Erythroblast (primary cell): ENCODE measurements around the gene CPED1.

ENCODE experiments used
- DNase-seq, 2 experiments: peaks; one replicate each; lab custom pipeline; 2025; lab: John Stamatoyannopoulos, UW
- GATA1 ChIP-seq: IDR thresholded peaks from 2 replicates; pipeline ENCODE4 v1.6.1; 2011; ENCODE audit warnings: low read depth, mild to moderate bottlenecking, control low read depth, low read length, moderate library complexity
- POLR2A ChIP-seq: IDR thresholded peaks from 2 replicates; pipeline ENCODE4 v1.6.1; 2011; ENCODE audit warnings: mild to moderate bottlenecking, low read length

CPED1 gene

GRCh38 chr7:121159553-121159952, 171.0 kb downstream of the CPED1 start:
- DNase-seq: peak in 1 of 2 experiments; percentile 57
- no peak for TF ChIP-seq POLR2A
- no peak for TF ChIP-seq GATA1

GRCh38 chr7:121160150-121161008, 171.9 kb downstream of the CPED1 start:
- TF ChIP-seq GATA1 (no peak), POLR2A (no peak)
- DNase-seq: peak; percentile 68 to 79

- TF ChIP-seq POLR2A (no peak), GATA1 (no peak)
- no peak for DNase-seq
Measured at GRCh38 chr7:121163699-121164098, 175.2 kb downstream of the CPED1 start.

GRCh38 chr7:121164247-121164646, 175.7 kb downstream of the CPED1 start:
- no peak for DNase-seq
- TF ChIP-seq POLR2A (no peak), GATA1 (no peak)

GRCh38 chr7:121166916-121167315, 178.4 kb downstream of the CPED1 start:
- DNase-seq: no peak
- TF ChIP-seq POLR2A (no peak), GATA1 (no peak)

GRCh38 chr7:121167971-121168370, 179.5 kb downstream of the CPED1 start:
- peak in 1 of 2 experiments; percentile 22 for DNase-seq
- TF ChIP-seq POLR2A: no peak
- no peak for TF ChIP-seq GATA1

- TF ChIP-seq POLR2A: no peak
- TF ChIP-seq GATA1: no peak
- DNase-seq: no peak
Measured at GRCh38 chr7:121169469-121169868, 181.0 kb downstream of the CPED1 start.

- no peak for DNase-seq
- TF ChIP-seq POLR2A (no peak), GATA1 (no peak)
Measured at GRCh38 chr7:121172484-121172883, 184.0 kb downstream of the CPED1 start.

GRCh38 chr7:121175826-121176225, 187.3 kb downstream of the CPED1 start:
- no peak for DNase-seq
- TF ChIP-seq GATA1 (no peak), POLR2A (no peak)

GRCh38 chr7:121178452-121178851, 189.9 kb downstream of the CPED1 start:
- DNase-seq: no peak

GRCh38 chr7:121178869-121179497, 190.5 kb downstream of the CPED1 start:
- no peak for TF ChIP-seq POLR2A
- no peak for TF ChIP-seq GATA1
- DNase-seq: peak in 1 of 2 experiments; percentile 4

More at GRCh38 chr7:121178452-121178851, 189.9 kb downstream of the CPED1 start:
- TF ChIP-seq POLR2A (no peak), GATA1 (no peak)

GRCh38 chr7:121180436-121181063, 192.0 kb downstream of the CPED1 start:
- no peak for DNase-seq
- TF ChIP-seq POLR2A: no peak

GRCh38 chr7:121181357-121181756, 192.8 kb downstream of the CPED1 start:
- TF ChIP-seq GATA1 (no peak), POLR2A (no peak)
- no peak for DNase-seq

GRCh38 chr7:121182281-121182680, 193.8 kb downstream of the CPED1 start:
- no peak for DNase-seq
- TF ChIP-seq POLR2A (no peak), GATA1 (no peak)
